ENCODE data around the gene PCIF1. TPM values are rescaled to one million over a fixed set of nuclear protein-coding genes. Genes with fewer than 3 reads are reported as not detected.

Gene PCIF1
- total RNA-seq, 1 experiment from 2014 or later: 18.4 TPM

- DNase-seq (no peak), ATAC-seq (no peak)
- H3K27me3 ChIP-seq (ENCODE audit: low read length): no peaks in the 10 kb centered on the region
- CTCF ChIA-PET: no interaction called here
- H2AFZ ChIP-seq (ENCODE audit: low read length): no peak overlapping the region
- no peaks in the 10 kb centered on the region for H4K20me1 ChIP-seq (ENCODE audit: low read length)
- POLR2A ChIA-PET (ENCODE audit: unreplicated experiment): no interaction called here
- H3K36me3 ChIP-seq (ENCODE audit: low read depth, low read length): peaks cover 63% of the 10 kb centered on the region
- no peaks in the 10 kb centered on the region for H3K9me2 ChIP-seq (replicated peaks; ENCODE audit: low read length)
- no peaks in the 10 kb centered on the region for H3K9me3 ChIP-seq (ENCODE audit: low read length)
- TF ChIP-seq CTCF (conservative IDR thresholded peaks at IDR 0.05; ENCODE audit: low read depth, low read length): no peak
- TF ChIP-seq EZH2 (IDR thresholded peaks at IDR 0.05; ENCODE audit: low read length, unreplicated experiment): no peak
- TF ChIP-seq EZH2phosphoT487 (IDR thresholded peaks at IDR 0.05; ENCODE audit: borderline replicate concordance, low read length): no peak
- no TSS peak for BruUV-seq (replicated peaks)
- H3K27ac ChIP-seq (ENCODE audit: low read length): no peak overlapping the region
- H3F3A ChIP-seq (ENCODE audit: low read length, unreplicated experiment): no peaks in the 10 kb centered on the region
- intact Hi-C loops (cut with micrococcal nuclease): no loop called here
- no peak overlapping the region for H3K4me3 ChIP-seq (ENCODE audit: low read length)
- no peaks in the 10 kb centered on the region for H3K4me1 ChIP-seq (ENCODE audit: insufficient read depth, low read length)
- H3K9ac ChIP-seq (ENCODE audit: low read length): no peak overlapping the region
- no peaks in the 10 kb centered on the region for H3K79me2 ChIP-seq (ENCODE audit: low read length)
- no peak overlapping the region for H3K4me2 ChIP-seq (ENCODE audit: low read length)
These were observed 25.6 kb downstream of the PCIF1 start for GRCh38 chr20:45959956-45960630.

- no peaks in the 10 kb centered on the region for H3K9me2 ChIP-seq (replicated peaks; ENCODE audit: low read length)
- H3K79me2 ChIP-seq (ENCODE audit: low read length): no peaks in the 10 kb centered on the region
- intact Hi-C loops (cut with micrococcal nuclease): no loop called here
- H4K20me1 ChIP-seq (ENCODE audit: low read length): no peaks in the 10 kb centered on the region
- no TSS peak for BruUV-seq (replicated peaks)
- H3K4me2 ChIP-seq (ENCODE audit: low read length): no peak overlapping the region
- no peak overlapping the region for H3K27ac ChIP-seq (ENCODE audit: low read length)
- no peaks in the 10 kb centered on the region for H3F3A ChIP-seq (ENCODE audit: low read length, unreplicated experiment)
- ATAC-seq (no peak), DNase-seq (no peak)
- H3K27me3 ChIP-seq (ENCODE audit: low read length): no peaks in the 10 kb centered on the region
- H3K4me1 ChIP-seq (ENCODE audit: insufficient read depth, low read length): no peaks in the 10 kb centered on the region
- ChIA-PET POLR2A (ENCODE audit: unreplicated experiment) (no interaction called here), CTCF (interaction anchor here (0.7 kb wide), 1 partner anchor 148 kb away, joined by 5 read pairs; no protein-coding TSS in a partner anchor)
- H3K36me3 ChIP-seq (ENCODE audit: low read depth, low read length): peaks cover 72% of the 10 kb centered on the region
- H3K9ac ChIP-seq (ENCODE audit: low read length): no peak overlapping the region
- no peaks in the 10 kb centered on the region for H3K9me3 ChIP-seq (ENCODE audit: low read length)
- TF ChIP-seq EZH2 (IDR thresholded peaks at IDR 0.05; ENCODE audit: low read length, unreplicated experiment) (no peak), EZH2phosphoT487 (IDR thresholded peaks at IDR 0.05; ENCODE audit: borderline replicate concordance, low read length) (no peak), CTCF (conservative IDR thresholded peaks at IDR 0.05; ENCODE audit: low read depth, low read length) (no peak)
- H2AFZ ChIP-seq (ENCODE audit: low read length): no peak overlapping the region
- H3K4me3 ChIP-seq (ENCODE audit: low read length): no peak overlapping the region
These were observed 27.7 kb downstream of the PCIF1 start for GRCh38 chr20:45962031-45962755.

All from PC-3 (cell line).